GM10847 (cell line): Measurements from ENCODE around the gene ARHGEF40.

Experiments
- POLR2A ChIP-seq: IDR thresholded peaks from 2 replicates; pipeline ENCODE4 v1.6.1; 2011; ENCODE audit not compliant: insufficient read length; ENCODE audit errors: extremely low read depth

ARHGEF40 gene

DNA sequence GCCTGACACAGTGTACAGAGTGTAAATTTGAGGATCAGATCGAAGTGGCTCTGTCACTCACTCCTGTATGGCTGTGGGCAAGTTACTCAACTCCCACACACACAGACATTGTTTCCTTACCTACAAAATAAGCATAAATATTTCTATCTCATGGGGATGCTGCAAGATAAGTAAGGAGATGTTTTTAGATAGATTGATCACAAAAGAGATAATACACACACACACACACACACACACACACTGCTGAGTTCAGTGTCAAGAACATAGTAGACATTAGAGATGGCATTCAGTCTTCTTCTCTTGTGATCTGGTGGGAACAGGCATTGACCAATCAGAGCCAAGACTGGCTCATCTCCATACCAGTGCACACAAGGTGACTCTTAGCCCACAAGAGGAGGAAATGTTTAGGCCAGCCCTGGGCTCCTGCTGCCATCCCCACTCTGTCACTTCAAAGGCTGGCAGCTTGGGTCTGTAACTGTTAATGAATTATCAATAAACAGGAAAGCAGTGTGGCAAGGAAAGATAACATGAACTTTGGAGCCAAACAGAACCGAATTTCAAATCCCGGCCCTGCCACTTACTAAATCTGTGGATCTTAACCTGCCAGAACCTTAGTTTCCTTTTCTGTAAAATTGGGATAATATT lies 15.9 kb upstream of the ARHGEF40 start:
- TF ChIP-seq POLR2A, result no peak

DNA sequence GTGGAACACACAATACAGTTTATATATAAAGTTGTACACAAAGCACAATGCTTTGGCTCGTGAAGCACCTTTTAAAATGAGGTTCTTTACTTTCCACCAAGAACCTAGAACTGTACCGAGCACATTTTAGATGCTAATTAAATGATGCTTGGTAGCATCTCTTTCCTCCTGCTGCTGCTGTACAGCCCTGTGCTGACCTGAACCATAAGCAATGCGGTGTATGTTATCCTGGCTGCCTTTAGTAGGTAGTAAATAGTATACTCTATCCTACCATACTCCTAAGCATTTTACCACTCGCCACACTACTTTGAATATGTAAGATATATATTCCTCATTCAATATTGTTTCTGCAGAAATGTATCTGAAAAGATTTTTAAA lies 15.3 kb upstream of the ARHGEF40 start:
- no peak for TF ChIP-seq POLR2A

DNA sequence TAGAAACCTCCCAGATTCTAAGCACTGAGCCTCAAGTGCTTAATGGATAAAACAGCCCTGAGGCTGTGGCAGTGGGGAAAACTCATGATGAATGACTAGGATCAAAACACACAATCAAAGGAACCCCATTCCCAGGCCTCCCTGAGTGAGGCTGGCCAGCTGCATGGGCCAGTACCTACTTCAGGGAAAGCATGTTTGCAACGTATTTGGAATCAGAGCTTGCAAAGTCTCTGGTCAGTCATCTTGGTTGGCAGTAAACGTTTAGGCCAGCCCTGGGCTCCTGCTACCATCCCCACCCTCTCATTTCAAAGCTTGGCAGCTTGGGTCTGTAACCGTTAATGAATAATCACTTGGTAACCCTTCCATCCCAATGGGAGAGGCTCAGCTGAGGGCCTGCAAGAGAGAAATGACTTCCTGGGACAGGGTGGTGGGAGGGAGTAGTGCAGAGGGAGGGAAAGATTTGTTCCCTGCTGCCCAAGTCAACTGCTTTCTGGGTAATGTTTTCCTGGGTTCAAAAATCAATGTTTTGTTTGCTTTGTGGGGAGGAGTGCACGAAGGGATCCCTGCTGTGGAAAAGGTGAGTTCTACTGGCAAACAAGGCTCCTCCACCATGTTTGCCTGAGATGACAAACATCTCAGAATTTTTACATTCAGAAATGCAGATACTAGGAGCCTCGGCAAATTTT lies 14.5 kb upstream of the ARHGEF40 start:
- TF ChIP-seq POLR2A, result no peak

DNA sequence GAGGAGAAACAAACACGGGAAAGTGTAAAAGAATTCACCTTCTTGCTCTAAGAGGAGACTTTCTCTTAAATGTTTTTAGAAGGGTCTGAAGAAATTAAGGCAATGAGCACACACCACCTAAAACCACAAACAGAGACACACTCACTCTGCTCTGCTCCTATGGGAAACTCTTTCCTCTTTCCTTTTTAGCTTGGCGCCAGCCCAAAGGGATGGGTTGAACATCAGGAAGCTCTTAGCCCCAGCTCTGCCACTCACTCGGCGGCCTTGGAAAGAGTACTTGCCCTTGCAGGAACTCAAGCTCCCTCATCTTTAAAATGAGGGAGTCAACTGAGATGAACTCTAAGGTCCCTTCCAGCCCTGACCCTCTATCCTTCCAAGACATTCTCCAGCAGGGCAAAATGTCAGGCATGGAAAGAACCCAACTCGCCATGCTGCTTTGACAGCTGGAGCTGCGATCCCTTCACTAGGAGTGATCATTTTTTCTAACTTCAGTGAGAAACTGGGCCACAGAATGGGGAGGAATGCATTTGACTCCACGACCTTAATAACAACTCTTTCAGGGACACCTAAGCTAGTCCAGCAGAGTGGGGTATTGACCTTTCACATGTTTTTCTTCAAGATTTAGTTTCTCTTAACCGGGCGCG lies 13.5 kb upstream of the ARHGEF40 start:
- no peak for TF ChIP-seq POLR2A

DNA sequence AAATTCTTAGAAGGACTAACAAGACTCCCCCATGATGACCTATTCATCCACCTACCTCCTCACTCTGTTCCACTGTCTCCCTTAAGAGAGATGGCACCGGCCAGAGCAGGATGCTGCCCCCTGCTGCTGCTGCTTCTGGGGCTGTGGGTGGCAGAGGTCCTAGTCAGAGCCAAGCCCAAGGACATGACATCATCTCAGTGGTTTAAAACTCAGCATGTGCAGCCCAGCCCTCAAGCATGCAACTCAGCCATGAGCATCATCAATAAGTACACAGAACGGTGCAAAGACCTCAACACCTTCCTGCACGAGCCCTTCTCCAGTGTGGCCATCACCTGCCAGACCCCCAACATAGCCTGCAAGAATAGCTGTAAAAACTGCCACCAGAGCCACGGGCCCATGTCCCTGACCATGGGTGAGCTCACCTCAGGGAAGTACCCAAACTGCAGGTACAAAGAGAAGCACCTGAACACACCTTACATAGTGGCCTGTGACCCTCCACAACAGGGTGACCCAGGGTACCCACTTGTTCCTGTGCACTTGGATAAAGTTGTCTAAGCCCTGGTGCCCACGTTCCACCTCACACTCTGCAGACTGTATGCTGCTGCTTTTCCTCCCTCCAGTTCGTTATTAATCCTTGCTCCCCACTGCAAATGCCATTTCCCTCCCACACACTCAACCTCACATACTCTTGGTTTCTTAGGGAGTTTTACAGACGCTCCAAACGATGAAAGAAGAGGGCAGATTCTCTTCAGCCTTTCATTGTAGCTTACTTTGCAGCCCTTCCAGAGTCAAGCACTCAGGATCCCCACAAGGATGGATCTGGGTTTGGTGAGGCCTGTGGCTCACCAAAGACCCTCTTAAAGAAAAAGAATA lies 12.1 kb upstream of the ARHGEF40 start, which contains the start of gene RNASE8:
RNASE8 (plus strand) TSS at position 20 of the 873 bp plus-strand sequence; CDS start at position 91, 71 bp downstream.
- TF ChIP-seq POLR2A, result no peak

DNA sequence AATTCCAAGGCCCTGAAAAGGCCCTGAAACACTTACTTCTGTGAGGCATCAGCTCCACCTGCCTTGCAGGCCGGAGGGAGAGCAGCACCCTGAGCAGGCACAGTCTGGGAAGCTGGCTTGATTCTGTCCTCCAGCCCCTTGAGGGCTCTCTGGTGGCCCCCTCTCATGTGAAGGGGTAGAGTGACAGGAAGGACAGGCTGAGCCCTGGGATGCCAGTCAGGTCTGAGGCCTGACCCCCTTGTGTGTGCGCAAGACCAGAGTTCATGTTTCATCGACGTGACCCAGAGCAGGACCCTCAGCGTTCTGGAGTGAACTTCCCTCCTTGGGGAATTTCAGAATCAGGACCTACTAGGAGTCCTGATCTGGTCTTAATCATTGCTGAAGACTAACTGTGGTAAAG lies 11.2 kb upstream of the ARHGEF40 start:
- no peak for TF ChIP-seq POLR2A

DNA sequence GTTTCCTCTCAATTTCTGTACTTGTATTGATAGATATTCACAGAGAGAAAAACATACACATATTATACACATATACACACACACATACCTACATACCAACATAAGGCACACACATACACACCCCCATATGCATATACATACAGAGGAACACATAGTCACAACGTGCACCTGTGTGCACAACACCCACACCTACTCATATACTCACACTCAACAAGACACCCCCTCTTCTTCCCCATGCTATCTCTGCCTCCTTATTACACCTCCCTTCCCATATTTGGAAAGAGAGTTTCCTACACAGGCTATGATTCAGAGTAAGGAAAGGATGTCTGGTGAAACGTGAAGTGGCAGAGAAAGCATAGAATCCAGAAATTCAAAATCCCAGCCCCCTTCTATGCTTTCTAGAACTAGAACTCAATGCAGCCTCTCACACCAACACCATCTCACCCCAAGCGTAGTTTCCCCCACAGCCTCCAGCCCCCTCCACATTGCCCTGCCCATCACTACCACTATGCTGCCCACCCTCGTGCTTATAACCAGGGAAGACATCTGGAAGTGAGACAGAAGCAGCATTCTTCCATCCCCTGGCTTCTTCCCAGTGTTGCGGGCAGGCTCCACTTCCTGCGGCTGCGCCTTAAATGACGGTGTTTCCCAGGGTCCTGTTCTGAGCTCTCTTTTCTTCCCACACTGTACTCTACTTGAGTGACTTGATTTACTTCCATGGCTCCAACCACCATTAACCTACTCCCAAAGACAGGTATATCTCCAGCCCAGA lies 10.1 kb upstream of the ARHGEF40 start:
- no peak for TF ChIP-seq POLR2A

DNA sequence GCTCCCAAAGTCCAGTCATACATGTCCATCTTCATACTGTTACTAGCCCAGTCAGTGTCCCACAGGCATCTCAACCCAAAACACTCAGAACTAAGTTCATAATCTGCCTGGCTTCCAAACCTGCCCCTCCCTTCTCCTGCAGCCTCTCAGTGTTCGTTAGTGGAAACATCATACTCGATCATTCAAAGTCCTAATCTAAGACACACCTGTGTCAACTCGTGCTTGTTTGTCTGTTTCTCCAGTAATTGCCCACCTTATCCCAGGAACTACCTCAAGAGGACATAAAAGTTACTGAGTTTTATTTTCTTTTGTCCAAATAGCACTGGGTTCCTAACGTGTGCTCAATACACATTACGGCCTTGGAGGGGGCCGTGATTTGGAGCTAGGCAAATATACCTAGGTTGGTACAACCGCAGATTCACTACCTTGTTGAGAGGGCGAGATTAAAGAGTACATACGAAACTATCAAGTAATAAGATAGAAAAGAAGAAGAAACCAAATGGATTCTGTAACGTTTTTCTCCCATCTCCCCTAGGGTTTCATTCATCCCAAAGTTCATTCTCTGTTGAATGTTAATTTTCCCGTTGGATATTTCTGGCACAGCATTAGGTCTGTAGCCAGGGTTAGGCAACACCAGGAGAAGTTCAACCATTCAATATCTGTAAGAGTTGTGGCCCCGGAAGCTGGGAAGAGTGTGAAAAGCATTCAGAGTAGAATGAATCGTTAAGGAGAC lies 9.3 kb upstream of the ARHGEF40 start:
- TF ChIP-seq POLR2A, result no peak

DNA sequence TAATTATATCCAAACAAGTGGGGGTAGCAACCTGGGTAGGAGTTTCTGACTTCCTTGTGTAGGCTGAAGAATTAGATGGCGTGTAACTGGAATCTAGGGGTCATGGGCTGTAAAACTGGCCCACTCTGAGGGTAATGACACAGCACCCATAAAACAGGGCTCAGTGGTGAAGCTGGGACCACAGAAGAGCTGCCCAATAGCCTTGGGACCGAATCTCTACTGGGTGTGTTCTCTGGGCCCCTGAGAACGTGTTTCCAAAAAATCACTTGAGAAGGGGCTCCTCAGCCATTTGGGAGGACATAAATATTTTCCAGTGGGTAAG lies 8.8 kb upstream of the ARHGEF40 start:
- no peak for TF ChIP-seq POLR2A

DNA sequence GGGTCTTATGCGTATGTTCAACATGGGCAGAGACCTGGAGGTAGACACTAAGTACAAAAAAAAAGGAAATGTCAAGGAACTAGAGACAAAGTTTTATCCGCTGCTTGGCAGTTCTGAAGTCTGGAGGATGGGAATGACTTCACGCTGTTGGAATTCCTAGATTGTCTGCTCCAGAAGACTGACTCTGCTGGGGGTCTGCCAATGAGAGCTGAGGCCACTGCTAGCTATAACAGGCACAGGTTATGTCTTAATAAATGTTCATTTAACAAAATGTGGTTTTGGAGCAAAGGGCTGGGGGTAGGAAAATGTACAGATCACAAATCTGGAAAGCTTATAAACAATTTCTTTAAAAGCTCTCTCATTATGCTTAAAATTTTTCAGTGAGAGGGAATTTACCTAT lies 6.6 kb upstream of the ARHGEF40 start:
- no peak for TF ChIP-seq POLR2A

DNA sequence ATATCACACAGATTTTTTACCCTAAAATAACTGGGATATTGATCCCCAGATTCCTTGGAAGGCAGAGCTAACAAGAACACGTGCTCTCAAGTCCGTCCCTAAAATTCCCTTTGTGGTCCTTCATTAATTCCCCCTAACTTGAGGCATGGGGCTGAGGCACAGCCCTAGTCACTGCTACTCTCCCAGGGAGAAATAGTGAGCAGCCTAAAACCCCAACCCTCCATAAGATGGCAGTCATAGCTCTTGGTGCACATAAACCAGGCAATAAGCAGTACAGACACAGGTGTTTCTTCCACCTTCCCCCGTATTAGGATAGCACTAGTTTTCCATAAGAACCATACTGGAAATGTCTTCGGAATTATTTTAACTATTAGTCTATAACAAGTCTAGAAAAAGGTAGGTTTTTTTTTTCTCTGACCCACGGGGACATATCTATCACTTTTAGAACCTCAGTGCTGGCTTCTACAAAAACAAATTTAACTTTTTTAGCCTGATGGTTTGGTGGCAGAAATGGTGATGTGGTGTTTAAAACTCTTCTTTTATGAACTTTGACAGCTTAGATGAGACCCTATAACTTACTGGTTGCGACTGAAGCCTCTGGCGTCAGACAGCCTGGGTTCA lies 3.1 kb upstream of the ARHGEF40 start:
- TF ChIP-seq POLR2A, result no peak

DNA sequence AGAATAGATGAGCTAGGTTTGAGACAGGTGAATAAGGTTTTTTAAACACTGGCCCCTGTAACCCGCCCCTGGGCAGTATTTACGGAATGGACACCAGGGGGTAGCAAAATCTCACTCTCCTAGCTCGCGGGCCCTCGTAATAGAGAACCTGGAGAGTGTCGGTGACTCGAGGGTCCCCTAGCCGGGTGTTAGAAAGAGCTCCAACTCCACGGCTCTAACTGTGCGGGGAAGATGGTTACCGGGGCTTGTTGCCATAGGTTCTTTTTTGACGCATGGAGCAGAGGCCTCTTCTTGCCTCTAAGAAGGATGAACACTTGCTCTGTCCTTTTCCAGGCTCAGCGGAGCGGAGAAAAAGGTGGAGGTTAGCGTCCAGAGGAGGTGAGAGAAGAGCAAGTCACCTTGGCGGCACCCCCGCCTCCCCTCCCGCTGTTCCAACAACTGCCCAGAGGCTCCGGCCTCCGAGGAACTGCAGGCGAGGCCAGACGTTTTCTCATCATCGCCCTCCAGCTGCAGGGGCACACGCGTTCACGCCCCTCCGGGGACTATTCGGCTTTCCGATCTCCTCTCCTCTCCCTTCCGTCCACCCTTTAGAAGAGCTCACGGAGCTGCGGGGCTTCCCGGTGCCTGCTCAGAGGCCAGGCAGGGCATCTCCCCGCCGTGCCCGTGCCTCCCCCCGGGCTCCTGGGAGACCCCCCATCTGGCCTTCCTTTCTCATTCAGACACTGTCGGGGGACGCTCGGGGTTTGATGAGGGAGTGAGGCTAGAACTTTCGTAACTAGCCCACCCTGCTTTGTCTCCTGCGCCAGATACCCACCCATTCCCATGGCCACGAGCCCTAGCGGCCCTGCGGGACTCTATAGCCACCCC lies 1.4 kb upstream of the ARHGEF40 start:
- no peak for TF ChIP-seq POLR2A

DNA sequence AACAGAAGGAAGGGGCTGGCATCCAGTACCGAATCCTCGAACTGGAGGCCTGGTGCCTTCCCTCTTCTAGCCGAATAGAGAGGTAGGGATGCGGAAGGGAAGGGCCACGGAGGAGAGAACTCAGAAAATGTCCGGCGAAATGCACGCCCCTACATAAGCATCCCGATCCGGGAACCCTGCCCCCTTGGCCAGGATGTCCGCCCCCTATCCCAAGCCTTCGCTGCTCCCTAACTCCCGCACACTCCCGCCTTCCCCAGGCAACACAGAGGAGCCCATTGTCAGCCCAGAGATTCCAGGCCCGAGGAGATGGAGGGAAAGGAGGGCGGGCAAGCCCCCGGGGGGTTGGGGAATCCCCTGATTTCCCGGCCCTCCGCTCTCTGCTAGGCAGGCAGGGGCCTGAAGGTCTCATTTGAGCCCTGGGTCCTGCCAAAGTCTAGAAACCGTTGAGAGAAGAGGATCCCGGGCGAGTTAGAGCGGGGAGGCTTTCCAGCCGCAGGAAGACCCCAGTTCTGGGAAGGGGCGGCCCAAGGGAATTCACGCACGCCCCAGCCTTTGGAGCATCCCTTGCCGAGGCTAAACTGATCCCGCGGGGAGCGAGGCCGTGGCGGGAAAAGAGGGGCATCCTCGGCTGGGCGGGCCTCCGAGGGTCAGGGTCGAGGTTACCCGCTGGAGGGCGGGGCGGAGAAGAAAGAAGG lies 569 bp upstream of the ARHGEF40 start:
- TF ChIP-seq POLR2A, result no peak
